NCI-H345 treated with DMSO at 0.1 percent for 48 hours (cell line): Measurements from ENCODE around the gene NBPF3.
A peak's percentile ranks its signal among the peaks of the same experiment; 100 is the strongest.
"Not testable (repeated sequence)": the region's sequence is repeated elsewhere in the genome, so short reads cannot be mapped to it uniquely, and the experiment has no call there.

Experiments
- DNase-seq: peaks from one replicate; lab custom pipeline; 2025; ENCODE audit not compliant: unreplicated experiment; lab: John Stamatoyannopoulos, UW

NBPF3 gene

DNA sequence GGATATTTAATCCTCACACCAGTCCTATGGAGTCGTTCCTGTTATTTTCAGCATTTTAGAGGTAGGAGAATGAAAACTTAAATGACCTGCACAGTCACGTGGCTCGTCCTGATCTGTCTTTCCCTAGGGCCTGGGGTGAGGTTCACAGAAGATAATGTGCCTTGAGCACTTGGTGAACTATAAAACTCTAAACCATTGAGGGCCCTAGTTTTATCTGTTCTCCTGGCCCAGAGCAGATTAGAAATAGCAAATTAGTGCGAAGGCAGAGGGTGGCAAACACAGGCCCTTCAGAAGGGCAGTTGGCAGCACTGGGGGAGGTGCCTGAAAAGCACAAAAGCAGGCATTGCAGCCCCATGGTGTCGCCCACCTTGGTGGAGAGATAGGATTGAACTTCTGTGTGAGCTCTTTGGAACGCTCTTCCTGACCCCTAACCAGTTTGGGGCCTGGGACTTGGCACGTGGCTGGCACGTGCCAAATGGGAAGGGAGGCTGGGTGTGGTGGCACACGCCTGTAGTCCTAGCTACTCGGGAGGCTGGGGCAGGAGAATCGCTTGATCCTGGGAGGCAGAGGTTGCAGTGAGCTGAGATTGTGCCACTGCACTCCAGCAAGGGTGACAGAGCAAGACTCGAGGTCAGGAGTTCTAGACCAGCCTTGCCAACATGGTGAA is 1.2 kb upstream of the NBPF3 start:
- not testable (repeated sequence) for DNase-seq

DNA sequence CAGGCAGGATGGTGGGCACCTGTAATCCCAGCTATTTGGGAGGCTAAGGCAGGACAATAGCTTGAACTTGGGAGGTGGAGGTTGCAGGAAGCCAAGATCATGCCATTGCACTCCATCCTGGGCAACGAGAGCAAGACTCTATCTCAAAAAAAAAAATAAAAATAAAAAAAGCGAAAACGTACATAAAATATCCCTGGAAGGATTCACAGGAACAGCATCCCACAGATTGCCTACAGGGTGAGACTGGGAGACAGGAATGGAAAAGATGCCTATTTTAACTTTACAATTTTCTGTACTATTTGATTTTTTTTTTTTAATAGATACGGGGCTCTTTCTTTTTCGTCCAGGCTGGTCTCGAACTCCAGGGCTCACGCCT is 604 bp upstream of the NBPF3 start:
- no peak for DNase-seq

DNA sequence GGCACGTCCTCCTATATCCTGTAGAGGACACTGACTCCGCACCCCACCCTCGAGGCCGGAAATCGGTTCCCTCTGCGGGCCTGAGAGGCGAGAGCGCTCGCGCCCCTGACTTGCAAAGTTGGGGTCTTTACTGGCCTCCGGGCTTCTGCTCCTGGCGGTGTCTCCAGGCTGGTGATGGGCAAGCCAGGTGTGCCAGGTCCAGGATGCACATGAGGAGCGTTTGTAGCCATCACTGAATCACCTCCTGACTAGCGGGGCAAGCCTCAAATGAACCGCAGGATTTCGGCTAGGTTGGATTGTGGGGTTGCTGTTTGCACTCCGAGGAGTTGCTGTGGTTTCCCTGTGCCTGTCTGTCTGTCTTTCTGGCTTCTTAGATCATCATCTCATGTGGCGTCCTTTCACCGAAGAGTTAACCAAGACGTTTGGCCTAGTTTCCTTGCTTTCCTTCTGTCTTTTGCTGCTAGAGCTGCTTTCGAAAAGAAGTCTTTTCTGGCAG is 741 bp downstream of the NBPF3 start:
- not testable (repeated sequence) for DNase-seq

DNA sequence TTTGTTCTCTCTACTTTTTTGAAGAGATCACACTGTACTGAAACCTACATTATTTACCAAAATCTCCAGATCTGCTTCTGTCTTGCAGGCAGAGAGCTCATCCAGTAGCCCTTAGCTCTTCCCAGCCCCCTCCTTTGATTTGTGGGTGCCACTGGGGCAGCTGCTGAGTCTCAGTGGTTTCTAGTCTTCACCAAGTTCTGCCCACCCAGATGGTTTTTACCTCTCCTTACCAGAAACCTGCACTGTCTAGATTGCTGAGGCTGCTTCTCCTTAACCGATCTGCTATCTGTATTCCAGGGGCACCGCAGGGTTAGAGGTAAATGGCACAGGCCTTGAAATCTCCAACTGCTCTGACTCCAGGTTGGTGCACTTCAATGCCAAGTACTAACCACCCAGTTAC is 6.7 kb downstream of the NBPF3 start:
- DNase-seq, result not testable (repeated sequence)

DNA sequence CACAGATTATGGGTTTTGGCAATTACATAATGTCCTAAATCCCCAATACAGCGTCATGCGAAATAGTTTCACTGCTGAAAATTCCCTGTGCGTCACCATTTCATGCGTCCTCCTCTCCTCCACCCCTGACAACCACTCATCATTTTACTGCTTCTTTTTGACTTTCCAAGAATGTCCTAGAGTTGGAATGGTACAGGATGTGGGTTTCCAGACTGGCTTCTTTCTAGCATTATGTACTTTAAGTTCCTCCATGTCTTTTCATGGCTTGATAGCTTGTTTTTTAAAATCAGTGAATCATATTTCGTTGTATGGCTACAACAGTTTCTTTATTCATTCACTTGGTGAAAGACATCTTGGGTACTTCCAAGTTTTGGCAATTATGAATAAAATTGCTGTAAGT is 7.4 kb downstream of the NBPF3 start:
- no peak for DNase-seq

DNA sequence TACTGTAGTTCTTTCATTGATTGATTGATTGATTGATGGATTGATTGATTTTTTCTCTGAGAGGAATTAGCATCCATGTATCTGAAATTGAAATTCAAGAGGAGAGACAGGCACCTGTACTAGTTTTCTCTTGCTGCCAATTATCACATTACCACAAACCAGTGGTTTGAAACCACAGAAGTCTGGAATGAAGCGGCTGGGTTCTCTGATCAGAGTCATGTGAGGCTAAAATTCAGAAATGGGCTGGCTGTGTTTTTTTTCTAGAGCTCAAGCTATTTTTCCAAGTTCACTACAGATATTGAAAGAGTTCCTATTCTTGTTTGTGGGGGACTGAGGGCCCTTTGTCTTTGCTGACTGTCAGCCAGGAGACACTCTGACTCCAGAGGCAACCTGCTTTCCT is 10.0 kb downstream of the NBPF3 start:
- DNase-seq, result no peak

DNA sequence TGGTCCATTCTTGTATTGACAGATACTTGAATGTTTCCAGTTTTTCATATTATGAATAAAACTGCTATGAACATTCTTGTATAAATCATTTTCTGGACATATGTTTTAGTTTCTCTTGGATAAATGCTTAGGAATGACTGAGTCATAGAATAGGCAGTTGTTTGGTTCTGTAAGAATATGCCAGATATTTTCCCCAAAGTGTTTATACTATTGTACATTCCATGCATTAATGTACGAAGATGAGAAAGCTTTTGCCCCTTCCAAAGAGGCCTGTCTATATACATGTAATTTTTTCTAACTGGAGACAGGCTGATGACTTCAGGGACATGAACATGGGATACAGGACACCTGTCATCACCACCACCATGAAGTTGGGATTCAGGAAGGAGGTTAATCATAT is 11.3 kb downstream of the NBPF3 start:
- DNase-seq, result no peak

DNA sequence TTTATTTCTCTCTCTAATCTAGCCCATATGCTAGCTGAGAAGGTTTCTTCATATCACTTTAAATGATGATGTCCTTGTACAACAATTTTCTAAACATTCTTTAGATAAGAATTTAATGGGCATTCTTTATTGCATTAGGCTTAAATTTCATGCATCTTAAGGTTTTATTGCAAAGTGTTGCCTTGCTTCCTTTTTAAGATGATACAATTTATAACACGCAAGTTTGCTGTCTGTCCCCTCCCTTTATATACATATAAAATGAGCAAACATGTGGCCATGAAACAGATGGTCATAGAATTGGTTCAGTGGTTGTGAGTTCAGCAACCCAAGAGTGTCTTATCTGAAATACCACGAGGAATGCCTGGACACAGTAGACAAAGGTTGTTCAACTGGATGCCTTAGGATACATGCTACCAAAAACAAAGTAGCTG is 12.1 kb downstream of the NBPF3 start:
- no peak for DNase-seq

DNA sequence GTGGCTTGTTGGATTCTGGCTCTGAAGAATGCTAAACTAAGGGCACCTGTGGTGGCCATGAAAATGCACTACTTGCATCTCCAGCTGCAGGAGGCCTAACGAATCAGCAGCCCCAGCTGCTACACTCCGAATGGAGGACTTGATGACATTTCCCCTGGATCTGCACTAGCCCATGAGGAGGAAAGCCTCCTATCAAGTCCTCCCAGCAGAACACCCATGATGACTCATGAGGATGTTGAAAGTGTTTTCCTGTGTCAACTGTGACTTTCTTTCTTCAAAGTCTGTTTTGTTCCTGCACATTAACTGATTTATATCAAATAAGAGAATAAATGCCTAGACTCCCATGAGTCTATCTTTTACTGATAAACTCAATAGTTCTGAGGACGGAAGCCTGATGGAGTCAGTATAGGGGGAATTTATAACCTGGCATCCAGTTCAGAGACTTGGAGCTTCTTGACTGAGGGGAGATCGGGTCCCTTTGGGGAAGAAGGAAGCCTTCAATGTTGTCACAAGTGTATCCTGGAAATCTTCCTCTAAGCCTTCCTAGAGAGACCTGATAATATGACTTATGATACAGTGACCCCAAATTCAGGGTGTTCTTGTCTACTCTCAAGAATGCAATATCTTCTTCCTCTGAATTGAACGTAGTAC is 14.2 kb downstream of the NBPF3 start:
- DNase-seq, result not testable (repeated sequence)

DNA sequence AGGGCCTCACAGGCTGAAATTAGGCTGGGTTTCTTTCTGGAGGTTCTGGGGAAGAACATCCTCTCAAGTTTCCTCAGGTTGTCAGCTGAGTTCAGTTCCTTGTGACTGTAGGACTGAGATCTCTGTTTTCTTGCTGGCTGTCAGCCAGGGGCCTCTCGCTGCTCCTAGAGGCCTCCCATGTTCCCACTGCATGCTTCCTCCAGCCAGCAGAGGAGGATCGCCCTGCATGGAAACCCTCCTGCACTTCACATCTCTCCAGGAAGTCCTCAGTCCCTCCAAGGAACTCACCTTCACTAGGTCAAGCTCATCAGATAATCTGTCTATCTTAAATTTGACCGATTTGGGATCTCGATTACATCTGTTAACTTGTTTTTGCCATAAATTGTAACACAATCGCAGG is 15.0 kb downstream of the NBPF3 start:
- not testable (repeated sequence) for DNase-seq

DNA sequence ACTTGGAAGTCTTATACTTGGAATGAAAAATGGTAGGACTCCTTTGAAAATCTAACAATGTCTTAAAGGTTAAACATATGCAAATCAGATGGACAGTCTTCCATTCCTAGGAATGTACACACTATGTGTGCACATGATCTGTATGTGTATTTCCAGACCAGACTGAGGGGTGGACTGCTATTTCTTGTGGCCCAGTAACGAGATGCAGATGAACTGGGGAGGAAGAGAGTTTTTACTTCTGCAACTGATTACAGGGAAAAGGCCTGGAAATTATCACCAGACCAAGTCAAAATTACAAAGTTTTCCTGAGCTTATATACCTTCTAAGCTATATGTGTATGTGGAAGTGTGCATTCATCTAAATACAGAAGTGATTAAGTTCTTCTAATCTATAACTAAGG is 17.7 kb downstream of the NBPF3 start:
- no peak for DNase-seq

DNA sequence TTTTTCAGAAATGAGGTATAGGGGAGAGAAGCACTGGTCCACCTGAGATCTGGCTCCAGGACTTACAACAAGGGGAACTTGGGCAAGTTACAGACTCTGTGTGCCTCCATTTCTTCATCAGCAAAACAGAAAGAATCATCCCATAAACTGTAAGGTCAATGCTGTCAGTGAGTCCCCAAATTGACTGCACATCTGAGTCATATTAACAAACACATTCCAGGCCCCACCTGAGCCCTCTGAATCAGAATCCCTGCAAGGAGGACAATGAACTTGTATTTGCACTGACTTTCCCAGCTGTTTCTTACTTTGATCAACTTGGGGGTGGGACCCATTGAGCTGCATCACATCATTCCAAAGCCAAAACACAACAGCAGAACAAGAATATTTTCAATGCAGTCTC is 25.2 kb downstream of the NBPF3 start:
- DNase-seq, result not testable (repeated sequence)

DNA sequence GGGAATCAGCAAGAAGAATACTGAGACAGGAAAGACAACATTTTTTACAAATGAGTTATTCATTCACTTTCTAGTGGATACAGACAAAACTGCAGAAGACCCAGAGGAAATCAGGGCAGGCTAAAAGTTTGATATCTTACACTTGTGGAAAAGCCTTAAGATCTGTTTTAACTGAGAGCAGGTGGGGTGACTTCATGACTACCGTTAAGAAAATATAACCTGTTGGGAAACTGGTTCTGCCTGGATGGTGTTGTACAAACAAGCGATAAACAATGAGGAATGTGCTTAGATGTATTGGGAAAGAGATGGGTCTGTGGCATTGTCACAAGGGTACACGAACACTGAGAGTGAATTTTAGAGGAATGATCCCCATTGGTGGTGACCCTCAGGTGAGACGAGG is 28.0 kb downstream of the NBPF3 start:
- DNase-seq, result not testable (repeated sequence)

DNA sequence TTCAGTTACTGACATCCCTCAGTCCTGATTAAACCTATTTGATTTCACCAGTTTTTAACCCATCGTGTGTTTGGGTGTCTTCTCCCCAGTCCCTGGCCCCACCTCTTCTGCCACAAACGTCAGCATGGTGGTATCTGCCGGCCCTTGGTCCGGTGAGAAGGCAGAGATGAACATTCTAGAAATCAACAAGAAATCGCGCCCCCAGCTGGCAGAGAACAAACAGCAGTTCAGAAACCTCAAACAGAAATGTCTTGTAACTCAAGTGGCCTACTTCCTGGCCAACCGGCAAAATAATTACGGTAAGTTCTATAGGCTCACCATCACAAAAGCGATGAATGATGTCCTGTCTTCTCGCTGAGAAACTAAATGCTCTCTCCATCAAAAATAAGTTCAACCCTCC is 28.7 kb downstream of the NBPF3 start:
- no peak for DNase-seq

DNA sequence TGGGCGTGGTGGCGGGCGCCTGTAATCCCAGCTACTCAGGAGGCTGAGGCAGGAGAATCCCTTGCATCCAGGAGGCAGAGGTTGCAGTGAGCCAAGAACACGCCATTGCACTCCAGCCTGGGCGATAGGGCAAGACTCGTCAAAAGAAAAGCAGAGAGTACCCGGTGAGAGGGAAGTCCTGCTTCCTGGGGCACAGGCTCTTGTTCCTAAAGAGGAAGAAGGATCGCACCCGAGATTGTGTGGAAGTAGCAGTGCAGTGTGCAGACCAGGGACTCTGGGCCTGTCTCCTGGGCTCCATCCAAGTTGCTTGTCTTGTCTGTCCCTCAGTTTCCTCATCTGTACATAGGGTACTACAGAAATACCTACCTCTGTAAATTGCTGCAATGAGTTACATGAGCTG is 29.6 kb downstream of the NBPF3 start:
- DNase-seq, result no peak

DNA sequence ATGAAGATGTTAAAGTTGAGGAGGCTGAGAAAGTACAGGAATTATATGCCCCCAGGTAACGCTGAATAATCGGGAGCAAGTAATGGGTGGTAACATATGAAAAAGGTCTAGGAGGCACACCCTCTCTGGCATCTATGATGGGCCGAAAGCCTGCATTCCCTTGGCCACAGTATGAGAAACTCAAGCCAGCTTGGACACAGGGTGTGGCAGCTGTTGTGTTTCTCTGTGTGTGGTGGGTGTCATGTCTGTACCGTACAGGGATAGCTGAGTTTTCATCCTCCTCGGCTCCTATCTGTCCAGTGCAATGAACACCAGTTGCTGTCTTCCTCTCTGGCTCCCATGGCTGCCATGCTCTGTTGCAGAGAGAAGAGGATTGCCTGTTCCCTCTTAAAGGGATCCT is 32.9 kb downstream of the NBPF3 start:
- DNase-seq, result no peak

DNA sequence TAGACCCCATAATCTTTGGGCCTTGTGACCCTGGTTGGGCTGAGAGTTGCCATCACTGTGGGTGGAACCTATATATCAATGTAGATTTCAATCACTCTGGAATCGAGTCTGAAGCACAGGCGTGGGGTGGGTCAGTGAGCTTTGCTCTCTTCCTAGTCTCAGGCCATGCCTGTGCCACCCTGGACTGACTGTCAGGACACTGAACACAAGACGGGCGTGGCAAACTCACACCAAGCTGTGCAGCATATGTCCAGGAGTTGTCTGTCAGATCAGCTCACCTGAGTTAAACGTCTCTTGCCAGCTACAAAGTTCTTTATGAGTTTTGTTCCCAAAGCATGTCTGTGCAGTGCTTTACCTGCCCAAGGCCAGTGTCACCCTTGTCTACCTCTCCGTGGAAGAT is 38.4 kb downstream of the NBPF3 start:
- no peak for DNase-seq

DNA sequence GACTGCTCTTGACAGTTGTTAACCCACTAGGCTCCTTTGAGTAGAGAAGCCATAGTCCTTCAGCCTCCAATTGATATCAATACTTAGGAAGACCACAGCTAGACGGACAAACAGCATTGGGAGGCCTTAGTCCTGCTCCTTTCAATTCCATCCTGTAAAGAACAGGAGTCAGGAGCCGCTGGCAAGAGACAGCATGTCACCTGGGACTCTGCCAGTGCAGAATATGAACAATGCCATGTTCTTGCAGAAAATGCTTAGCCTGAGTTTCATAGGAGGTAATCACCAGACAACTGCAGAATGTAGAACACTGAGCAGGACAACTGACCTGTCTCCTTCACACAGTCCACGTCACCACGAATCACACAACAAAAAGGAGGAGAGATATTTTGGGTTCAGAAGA is 43.9 kb downstream of the NBPF3 start:
- not testable (repeated sequence) for DNase-seq

DNA sequence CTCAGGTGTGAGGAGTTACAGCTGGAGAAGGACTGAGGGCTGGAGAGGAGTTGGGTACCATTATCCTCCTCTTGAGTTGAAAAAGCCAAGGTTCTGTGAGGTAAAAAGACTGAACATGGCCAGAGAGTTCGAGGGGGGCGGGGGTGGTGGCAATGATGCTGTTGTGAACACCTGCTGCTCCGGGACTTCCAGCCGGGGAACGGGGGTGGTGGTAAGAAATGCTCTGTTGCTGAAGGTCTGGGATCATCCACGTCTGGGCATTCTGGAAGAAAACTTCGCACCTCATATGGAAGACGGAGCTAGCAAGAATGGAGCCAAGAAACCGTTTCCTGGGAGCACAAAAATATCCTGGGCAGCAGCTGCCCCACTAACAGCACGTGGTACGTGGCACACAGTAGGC is 49.2 kb downstream of the NBPF3 start:
- no peak for DNase-seq

DNA sequence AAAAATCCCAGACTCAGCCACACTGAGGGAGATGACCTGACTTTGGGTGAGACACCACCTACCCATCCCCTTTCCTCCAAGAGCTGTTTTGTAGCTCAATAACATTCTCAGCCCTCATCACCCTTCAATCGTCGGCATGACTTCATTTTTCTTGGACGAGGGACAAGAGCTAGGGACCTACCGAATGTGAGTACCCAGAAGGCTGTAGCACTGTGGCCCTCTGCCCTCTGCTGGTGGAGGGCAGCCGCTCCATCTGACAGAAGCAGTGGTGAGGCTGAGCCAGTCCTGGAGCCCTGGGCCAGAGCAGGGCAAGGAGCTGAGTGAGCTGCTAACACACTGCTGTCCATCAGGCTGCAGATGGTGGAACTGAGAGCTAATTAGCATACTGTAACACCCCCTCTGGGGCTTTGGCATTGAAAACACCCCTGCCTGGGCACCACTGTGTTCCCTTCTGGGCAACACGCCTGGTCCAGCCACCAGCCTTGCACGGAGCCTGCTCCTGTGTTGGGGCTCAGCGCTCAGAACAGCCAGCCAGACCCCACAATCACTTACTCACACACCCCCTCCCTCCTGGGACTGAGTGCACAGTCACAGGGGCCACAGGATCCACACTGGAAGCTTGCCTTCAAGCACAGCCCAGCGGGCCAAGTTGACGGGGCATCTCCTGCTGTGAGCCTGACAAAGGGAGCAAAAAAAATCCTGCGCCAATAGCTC is 51.0 kb downstream of the NBPF3 start:
- DNase-seq, result no peak

DNA sequence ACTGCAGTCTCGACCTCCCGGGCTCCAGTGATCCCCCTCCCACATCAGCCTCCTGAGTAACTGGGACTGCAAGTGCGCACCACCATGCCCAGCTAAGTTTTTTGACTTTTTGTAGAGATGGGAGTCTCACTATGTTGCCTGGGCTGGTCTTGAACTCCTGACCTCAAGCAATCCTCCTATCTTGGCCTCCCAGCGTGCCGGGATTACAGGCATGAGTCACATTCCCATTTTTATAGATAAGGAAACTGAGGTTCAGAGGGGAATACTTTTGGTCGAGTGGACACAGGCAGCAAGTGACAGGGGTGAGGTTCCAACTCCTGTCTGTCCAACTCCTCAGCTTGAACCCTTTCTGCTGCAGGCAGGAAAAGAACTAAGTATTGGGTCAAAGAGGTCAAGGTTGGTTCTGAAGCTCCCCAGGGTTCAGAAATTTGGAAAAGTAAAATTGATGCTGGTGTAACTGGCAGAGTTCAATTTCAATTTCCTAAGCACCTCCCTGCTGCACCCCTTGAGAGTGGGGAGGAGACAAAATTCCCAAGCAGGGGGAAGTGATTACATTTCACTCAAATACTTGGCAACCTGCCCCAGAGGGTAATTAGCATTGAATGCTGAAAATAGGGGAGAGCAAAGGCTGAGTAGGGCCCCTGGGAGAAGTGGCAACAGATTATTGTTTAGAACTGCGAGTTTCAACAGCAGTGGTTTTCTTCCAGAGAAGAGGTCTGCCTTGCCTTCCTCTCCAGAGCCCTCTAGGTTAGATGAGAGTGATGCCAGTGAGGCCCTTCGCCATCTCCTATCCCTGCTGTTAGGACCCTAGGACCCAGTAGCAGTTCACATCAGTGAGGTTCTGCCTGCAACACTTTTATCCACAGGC is 51.8 kb downstream of the NBPF3 start:
- DNase-seq, result peak; percentile 87

DNA sequence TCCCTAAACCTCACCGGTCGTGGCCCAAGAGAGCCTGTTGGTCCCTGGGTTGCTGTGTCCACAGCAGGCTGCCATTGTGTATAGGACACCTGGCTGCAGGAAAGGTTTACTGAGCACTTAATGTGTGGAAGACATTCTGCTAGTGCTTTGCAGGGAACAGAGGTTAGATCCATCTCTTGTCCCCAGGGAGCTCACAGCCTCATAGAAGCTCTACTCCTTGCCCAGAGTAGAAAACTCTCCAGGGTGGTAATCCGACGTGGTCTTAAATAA is 52.4 kb downstream of the NBPF3 start:
- DNase-seq, result no peak
